Hematopoietic multipotent progenitor cell treated with erythropoietin and hydrocortisone succinate and interleukin-3 and kit ligand, for 15 days (in vitro differentiated cells): ENCODE results near the gene DNM1.
A peak's percentile ranks its signal among the peaks of the same experiment; 100 is the strongest.
"Not testable (repeated sequence)": the region's sequence is repeated elsewhere in the genome, so short reads cannot be mapped to it uniquely, and the experiment has no call there.

Experiments used
- DNase-seq: peaks from one replicate; pipeline ENCODE4 v3.0.0-alpha.2; 2015; ENCODE audit warnings: low spot score

DNM1 gene

DNA sequence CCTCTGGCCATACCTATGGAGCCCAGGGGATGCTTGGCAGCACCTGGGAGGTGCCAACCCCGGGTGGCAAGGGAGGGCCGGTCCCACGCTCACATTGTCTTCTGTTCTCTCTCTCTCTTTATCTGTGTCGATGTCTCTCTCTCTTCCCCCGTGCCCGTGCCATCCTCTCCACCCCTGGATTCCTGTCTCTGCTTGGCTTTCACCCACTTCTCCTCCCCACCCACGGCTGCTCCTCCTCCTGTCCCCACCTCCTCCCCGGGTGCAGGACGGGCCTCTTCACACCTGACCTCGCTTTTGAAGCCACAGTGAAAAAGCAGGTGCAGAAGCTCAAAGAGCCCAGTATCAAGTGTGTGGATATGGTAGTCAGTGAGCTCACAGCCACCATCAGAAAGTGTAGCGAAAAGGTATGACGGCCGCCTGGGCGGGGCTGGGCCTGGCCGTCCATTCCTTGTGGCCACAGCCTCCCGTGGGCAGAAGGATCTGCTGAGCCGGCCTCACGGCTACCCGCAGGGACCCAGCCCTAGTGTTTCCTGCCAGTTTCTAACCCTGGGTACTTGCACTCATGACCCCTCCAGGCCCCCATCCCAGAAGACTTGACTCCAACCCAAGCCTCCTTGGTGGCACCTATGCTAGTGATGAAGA lies 22.7 kb downstream of the DNM1 start:
- no peak for DNase-seq

DNA sequence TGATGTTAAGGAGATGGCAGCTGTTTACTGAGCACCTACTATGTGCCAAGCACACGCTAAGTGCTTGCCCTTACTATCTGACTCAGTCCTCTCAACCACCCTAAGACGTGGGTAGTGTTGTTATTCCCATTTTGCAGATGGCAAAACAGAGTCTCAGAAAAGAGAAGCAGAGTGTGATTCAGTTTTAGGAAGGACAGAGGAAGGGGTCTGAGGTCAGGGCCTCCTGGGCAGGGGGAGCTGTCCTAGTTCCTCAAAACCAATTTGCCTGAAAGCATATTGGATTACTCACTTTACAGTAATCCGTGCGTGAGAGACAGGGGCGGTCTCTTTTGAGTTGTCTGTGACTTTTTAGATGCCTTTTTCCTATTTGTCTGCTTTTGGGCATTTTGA lies 23.2 kb downstream of the DNM1 start:
- no peak for DNase-seq

DNA sequence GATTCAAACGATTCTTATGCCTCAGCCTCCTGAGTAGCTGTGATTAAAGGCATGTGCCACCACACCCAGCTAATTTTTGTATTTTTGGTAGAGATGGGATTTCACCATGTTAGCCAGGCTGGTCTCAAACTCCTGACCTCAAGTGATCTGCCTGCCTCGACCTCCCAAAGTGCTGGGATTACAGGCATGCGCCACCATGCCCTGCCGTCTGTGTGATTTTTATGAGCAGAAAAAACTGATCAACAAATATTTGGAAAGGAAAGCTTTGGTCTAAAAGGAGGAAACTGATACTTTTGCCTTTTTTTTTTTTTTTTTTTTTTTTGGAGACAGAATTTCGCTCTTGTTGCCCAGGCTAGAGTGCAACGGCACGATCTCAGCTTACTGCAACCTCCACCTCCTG lies 27.7 kb downstream of the DNM1 start:
- not testable (repeated sequence) for DNase-seq

DNA sequence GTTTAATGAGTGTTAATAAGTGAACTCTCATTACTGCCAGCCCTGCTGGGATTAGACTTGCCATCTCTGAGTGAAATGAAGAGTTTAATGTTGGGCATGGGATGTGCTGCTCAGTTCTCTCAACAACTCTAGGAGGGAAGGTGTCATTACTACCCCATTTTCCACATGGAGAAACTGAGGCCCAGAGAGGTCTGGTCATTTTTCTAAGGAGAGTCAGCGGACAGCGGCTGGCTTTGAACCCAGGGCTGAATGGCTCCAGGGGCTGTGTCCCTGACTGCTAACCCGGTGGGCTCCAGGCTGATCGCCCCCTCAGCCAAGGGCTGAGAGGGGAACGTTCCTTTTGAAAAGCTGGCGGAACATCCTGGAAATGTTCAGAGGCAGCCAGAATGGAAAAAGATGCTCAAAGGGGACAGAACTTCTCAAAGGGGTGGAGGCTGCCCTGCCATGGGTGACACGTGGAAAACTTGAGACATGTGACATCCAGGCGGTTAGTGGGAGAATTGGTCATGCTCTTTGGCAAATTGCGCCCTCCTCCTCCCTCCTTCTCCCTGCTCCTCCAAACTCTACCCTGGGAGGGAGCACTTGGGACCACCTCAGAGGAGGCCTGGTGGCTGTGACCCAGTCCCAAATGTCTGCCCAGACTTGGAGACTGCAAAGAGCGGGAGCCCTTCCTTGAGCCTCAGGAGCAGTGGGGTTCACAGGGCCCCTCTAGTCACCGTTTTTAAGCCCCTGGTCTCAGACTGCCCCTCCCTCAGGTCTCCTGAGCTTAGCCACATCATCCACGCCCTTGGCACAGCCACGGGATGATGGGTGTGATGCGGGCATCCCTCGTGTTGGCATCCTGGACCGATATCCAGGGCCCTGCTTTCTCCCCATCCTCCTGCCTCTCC lies 28.7 kb downstream of the DNM1 start:
- no peak for DNase-seq

DNA sequence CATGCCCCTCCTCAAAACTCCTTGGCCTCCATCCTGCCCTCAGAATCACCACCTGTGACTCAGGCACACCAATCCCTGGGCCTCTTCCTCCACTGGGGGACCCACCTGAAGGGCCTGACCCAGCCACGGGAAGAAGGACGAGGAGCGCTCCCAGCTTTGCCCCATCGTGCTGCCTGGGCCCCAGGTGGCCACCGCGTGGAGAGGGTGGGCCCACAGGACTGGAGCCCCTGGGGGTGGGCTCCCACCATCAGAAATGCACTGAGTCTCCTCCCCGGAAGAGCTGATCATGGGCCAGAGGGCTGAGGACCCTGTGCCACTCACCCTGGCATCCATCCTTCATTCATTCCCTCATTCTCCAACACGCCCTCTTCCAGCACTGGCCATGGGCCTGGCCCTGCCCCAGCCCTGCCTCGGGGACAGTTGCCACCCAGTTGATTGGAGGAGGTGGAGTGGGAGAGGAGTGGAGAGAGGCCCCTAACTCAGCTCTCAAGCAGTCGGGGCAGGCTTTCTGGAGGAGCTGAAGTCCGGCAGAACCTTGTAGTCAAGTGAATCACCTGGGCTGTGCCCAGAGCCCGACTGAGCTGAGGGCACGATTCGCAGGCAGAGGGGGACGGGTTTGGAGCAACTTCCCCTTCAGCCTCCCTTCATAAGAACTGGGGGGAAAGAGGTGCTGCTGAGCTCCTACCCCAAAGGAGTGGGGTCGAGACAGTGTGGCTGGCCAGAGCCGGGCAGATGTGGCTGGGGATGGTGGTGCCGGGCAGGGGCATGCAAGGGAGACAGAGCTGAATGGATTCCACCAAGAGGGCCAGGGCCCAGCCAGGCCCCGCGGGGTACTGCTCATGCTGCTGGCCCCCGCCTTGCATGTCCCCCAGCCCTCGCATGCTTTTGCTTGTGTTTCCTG lies 29.6 kb downstream of the DNM1 start:
- DNase-seq = no peak

DNA sequence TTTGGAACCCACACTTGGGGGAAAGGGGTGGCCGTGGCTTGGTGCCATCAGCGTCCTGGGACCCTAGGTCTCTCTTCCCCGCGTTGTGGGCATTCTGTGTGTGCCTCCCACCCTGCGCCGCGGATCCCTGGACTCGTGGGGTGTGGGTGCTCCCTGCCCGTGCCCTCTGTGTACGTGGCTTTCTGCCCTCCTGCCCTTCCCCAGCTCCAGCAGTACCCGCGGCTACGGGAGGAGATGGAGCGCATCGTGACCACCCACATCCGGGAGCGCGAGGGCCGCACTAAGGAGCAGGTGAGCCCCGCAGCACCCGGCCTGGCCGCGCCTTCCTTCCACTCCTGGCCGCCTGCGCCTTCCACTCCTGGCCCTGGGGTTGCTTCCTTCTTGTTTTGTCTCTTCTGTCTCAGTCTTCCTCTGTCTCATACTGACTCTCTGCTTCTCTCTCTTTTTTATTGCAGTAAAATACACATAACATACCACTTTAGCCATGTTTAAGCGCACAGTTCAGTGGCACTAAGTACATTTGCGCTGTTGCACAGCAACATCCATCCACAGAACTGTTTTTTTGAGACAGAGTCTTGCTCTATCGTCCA lies 30.7 kb downstream of the DNM1 start:
- DNase-seq = no peak

DNA sequence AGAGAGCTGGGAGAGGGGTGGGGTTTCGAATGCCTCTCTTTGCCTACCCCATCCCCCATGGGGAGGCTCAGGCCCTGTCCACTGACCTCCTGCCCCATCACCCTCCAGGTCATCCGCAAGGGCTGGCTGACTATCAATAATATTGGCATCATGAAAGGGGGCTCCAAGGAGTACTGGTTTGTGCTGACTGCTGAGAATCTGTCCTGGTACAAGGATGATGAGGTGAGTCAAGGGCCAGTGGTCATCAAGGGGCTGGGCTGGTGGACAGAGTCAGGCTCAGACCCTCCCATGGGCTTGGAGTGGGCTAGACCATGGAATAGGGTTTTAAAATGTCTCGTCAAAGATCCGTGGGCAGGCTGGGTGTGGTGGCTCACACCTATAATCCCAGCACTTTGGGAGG lies 38.9 kb downstream of the DNM1 start:
- no peak for DNase-seq

DNA sequence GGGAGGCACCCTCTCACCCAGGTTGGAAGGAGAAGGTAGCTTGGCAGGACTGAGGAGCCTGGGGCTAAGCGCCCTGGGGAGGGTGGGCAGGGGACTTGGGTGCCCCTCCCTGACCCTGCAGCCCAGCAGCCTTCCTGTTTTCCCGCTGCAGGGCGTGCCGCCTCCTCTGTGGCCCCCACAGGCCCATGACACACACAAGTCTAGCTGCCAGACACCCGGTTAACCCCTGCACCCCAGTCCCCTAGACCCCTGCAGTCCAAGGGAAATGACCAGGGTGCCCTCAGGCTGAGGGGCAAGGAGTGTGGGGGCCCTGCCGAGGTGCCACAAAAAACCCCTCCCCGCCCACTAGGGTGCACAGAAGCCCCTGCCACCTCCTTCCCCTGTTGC lies 39.6 kb downstream of the DNM1 start:
- no peak for DNase-seq

DNA sequence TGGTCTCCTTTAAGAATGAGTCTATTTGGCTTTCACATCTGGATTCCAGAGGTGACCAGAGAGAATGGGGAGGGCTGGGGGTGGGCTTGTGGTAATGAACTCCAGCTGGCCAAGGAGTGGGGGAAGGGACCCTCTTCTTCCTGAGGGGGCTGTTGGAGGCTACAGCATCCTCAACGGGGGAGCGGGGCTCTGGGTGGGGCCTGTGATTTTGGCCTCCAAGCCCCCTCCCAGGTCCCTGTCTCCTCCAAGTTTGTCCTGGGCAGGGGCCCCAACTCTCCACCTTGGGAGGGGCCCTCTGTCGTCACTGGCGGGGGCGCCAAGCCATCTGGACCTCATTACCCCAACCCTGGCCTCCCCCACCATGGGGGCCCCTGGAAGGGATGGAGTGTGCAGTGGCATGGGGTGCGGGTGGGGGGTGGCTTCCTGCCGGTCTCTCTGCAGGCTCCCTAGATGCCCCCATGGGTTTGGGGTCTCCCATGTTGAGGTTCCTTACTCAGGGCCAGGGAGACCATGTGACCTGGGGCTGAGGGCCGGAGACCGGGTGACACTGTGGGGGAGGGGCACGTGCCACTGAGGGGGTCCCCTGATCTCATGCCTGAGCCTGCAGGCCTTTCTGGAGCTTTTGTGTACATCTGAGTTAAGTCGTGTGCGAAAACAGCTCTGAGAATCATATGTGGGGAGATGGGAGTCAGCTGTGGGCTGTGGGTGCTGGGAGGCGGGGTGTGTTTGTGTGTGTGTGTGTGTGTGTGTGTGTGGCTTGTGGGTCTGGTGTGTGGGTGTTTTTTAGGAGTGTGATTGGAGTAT lies 40.2 kb downstream of the DNM1 start:
- no peak for DNase-seq

DNA sequence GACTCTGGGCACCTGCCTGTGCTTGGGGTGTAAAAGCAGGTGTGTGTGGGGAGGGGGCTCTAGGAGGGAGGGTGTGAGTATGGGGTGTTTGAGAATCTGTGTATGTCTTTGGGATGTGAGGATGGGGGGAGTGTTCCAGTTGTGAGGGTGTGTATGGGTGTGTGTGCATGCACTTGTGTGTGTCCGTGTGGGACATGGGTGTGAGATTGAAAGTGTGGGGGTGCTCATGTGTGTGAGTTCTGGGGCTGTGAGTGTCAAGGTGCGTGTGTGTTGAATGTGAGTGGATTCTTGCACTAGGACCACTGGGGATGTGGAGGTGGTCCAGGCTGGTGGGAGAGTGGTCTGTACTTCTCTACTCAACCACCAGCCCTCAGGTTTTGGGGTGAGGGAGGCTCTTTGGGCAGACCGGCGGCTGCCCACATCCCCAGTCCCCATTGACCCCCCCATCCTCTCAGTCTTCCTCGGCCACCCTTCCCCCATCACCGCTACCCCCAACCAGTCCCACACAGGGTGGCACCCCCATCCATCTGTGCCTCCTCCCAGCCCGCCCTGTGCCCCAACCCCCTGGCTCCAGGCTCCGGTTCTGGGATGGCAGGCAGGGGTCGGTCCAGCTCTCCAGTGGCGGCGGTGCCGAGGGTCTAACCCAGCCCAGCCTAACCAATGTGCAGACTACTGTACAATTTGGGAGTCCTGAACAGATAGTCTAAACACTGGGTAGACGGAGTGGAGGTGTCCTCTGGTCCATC lies 41.1 kb downstream of the DNM1 start:
- DNase-seq = no peak

DNA sequence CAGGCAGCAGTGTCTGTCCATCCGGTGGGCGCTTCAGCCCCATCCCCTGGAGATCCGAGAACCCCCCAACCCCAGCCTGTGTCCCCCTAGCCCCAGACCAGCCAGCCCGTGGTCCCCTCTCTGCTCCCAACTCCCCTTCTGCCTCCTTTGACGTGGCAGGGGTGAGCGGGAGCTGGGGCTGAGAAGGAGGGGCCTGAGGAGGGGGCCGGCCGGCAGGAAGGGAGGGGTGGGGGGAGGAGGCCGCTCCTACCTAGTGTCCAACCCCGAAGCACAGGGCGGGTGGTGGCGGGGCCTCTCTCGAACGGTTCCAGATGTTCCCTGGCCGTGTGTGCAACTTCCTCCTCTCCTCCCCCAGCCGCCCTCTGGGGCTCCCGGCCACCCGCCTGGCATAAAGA lies 41.7 kb downstream of the DNM1 start:
- DNase-seq = no peak

DNA sequence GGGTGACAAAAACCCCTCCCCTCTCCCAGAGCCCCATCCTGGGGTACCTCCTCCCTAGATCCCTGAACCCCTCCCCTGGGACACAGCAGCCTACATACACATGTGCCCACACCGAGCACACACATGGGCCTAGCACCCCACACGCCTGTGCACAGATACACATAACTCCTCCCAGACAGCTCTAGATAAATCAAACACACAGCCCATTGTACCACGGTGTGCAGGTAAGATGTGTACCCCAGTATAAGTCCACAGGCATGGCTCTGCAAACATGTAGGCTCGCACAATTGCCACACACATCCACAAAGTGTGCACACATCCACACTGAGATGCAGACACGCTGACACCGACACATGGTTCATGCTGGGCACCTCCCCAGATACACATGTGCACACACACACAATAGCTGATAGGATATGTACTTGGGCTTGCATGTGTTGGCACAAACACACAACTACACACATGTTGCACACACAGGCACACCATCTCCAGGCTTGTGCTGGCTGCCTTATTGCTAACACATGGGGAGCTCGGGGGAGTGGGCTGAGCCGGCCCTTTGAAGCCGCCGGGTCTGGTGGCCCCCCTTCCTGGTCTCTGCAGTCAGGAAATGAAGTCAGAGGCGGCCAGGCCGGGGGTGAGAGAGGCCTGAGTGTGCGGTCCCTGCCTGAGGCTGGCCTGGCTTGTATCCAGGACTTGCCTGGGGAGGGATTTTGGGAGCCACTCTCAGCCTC lies 42.4 kb downstream of the DNM1 start:
- no peak for DNase-seq

DNA sequence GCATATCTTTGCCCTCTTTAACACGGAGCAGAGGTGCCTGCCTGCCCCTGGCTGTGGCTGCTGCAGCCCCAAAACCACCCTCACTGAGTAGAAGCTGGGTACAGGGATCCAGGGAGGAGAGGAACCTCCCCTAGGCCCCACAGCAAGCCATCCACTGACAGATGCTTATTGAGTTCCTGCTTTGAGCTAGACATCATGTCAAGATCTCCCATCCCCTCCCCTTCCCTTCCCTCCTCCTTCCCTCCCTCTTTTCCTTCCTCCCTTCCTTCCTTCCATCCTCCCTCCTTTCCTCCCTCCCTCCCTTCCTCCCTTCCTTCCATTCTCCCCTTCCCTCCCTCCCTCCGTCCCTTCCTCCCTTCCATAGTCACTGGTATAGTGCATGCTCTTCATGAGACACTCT lies 43.3 kb downstream of the DNM1 start:
- DNase-seq = no peak

DNA sequence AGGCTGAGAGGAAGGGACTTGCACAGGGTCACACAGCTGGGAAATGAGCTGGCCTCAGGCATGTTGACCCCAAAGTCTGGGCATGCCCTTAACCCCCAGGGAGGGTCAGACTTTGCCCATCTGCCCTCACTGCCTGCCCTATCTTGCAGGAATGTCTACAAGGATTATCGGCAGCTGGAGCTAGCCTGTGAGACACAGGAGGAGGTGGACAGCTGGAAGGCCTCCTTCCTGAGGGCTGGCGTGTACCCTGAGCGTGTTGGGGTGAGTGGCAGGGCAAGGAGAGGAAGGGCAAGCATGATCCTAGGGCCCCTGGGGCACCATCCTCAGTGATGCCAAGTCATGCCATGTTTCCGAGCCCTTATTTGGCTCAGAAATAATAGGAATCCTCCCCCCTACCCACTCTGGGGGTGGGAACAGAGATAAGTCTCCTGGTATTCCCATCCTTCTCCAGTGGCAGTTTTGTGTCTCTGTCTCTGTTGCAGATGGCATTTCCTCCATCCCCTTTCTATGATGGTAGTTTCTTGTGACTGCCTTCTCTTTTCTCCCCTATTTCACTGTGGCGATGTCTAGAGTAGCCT lies 44.1 kb downstream of the DNM1 start:
- DNase-seq = no peak

DNA sequence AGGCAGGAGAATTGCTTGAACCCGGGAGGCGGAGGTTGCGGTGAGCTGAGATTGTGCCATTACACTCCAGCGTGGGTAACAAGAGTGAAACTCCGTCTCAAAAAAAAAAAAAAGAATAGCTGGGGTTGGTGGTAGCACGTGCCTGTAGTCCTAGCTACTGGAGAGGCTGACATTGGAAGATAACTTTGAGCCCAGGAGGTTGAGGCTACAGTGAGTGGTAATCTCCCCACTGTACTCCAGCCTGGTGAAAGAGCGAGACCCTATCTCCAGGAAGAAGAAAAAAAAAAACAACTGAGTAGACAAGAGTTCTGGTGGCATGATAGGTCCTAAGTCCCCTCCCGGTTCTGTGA lies 46.4 kb downstream of the DNM1 start:
- peak; percentile 13 for DNase-seq

DNA sequence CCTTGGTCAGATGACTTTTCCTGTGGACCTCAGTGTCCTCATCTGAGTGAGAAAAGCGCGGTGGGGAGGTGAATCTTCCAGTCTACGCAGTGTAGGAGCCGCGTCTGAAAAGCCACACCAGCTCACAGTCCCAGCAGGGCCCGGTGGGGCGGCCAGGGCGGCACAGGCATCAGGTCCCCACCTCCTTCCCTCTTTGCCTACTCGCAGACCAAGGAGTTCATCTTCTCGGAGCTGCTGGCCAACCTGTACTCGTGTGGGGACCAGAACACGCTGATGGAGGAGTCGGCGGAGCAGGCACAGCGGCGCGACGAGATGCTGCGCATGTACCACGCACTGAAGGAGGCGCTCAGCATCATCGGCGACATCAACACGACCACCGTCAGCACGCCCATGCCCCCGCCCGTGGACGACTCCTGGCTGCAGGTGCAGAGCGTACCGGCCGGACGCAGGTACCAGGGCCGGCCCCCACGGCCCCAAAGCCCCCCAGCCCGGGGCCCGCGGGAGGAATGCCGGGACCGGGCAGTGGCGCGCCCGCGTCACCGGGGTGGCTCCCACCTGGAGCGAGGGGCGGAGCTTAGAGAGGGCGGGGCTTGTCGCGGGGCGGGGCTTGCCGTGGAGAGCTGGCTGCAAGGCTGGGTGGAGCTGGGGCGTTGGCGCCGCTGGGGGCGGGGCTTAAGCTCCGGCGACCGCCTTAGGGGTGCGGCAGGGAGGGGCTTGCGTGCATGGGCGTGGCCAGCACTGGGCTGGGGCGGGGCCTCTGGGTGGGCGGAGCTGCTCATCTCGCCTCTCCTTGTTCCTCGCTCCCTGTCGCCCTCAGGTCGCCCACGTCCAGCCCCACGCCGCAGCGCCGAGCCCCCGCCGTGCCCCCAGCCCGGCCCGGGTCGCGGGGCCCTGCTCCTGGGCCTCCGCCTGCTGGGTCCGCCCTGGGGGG lies 47.0 kb downstream of the DNM1 start:
- peak; percentile 91 for DNase-seq

DNA sequence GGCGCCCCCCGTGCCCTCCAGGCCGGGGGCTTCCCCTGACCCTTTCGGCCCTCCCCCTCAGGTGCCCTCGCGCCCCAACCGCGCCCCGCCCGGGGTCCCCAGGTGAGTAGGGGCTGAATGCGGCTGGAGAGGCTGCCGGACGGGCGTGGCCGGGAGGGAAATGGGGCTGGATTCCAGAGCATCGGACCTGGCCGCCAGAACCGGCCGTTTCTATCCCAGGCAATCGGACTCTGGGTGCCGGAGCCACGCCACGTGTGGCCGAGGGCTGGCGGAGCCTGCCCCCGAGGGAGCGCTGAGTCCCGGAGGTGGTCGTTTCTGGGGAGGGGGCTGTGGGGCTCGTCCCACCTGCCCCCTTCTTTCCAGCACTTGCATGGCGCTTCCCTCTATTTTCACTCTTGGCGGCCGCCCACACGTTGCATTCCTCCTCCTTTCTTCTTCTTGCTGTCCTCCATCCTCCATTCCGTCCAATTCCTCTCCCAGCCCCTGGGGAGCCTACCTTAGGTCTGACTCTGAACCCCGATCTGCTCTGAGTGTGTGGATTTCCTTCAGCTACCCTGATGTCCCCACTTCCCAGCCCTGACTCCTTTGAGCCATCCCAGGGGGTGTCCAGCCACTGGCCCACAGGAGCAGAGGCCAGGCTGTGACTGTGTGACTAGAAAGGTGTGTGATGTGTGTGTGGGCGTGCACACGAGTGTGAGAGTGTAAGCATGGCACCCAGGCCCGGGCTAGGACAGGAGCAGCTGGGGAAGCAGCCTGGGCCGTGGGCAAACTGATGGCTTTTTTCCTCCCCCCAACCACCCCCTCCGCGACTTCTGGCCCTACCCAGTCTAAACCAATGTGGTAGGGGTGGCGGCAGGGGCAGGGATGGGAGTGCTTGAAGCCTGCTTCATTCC lies 47.9 kb downstream of the DNM1 start:
- DNase-seq = no peak

DNA sequence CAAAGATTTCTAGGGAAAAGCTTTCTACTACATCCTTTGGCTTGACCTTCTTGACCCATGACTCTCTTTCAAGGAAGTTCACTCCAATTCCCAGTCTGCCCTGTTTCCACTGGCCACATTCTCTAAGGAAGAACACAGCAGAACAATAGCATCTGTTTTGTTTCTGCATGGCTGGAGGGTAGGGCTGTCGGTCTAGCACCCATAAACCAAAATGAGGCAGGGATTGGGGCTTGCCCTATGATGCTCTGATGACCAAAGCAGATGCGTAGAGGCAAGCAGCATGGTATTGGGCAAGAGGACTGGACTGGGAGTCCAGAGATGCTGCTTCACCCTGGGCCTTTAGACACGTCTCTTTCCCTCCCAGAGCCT lies 48.5 kb downstream of the DNM1 start:
- no peak for DNase-seq
